Fibroblast of lung (primary cell): ENCODE data around the gene PRMT5.

ENCODE experiments used
- CTCF ChIP-seq, 2 donors: IDR thresholded peaks in 1 of 2; conservative IDR thresholded peaks in 1 of 2; 1 replicate in 1 of 2; 2 replicates in 1 of 2; pipeline ENCODE4 v1.5.1; 2011 to 2012; ENCODE audit warnings: low read length in 2 of 2, control low read depth in 1 of 2, inconsistent platforms in 1 of 2, low read depth in 1 of 2, mild to moderate bottlenecking in 1 of 2
- EZH2 ChIP-seq: IDR thresholded peaks from 2 replicates; pipeline ENCODE4 v1.5.1; 2012; ENCODE audit warnings: low read length, control low read depth, mild to moderate bottlenecking; ENCODE audit errors: missing control alignments

- no peak for TF ChIP-seq CTCF (conservative IDR thresholded peaks at IDR 0.05 in 1 of 2, IDR thresholded peaks at IDR 0.05 in 1 of 2; ENCODE audit: low read depth in 1 of 2, low read length in 2 of 2)
- no peak for TF ChIP-seq EZH2
These were observed 47.1 kb downstream of the PRMT5 start for GRCh38 chr14:22882064-22882463.
